Measurements from ENCODE around the gene DRAM1. TPM values are rescaled to one million over a fixed set of nuclear protein-coding genes. Genes with fewer than 3 reads are reported as not detected.

The DRAM1 gene
- polyA plus RNA-seq, 1 of the 3 experiments (the other 2 are of a cell fraction): 37.4 TPM

- CTCF ChIA-PET: interaction anchor here (1.0 to 5.1 kb wide), 4 partner anchors 10 to 69 kb away, joined by 5 to 40 read pairs (median 14); no protein-coding TSS in a partner anchor
- 95% methylated on average over 6 of the region's 6 CpGs for WGBS (ENCODE audit: low lambda C conversion rate)
- H3F3A ChIP-seq (replicated peaks; ENCODE audit: insufficient read depth): peaks cover 7% of the 10 kb centered on the region
- no peaks in the 10 kb centered on the region for H3K27me3 ChIP-seq (ENCODE audit: insufficient read depth)
- H3K4me1 ChIP-seq (ENCODE audit: control insufficient read depth in 1 of 2, insufficient read depth in 2 of 2, low read depth in 1 of 2, low read length in 1 of 2): peaks cover 6 to 8% of the 10 kb centered on the region in 2 experiments; a peak in 2 of 4 replicates
- no peak overlapping the region for H3K4me3 ChIP-seq (ENCODE audit: low read depth in 2 of 2, low read length in 1 of 2)
- no peak overlapping the region for H3K27ac ChIP-seq (ENCODE audit: low read depth in 2 of 2, low read length in 1 of 2)
- TF ChIP-seq NRF1 (IDR thresholded peaks at IDR 0.05; ENCODE audit: low read depth, low read length): no peak
- no peak for TF ChIP-seq RFX5 (IDR thresholded peaks at IDR 0.05; ENCODE audit: low read length)
- TF ChIP-seq ELF1 (IDR thresholded peaks at IDR 0.05): no peak
- TF ChIP-seq USF2 (IDR thresholded peaks at IDR 0.05; ENCODE audit: borderline replicate concordance, low read depth, low read length): no peak
- no peak for TF ChIP-seq GABPA (IDR thresholded peaks at IDR 0.05; ENCODE audit: low read depth)
- no peak for TF ChIP-seq ZBTB33 (IDR thresholded peaks at IDR 0.05; ENCODE audit: borderline replicate concordance, low read depth)
- TF ChIP-seq JUND (IDR thresholded peaks at IDR 0.05): no peak
- TF ChIP-seq YY1 (IDR thresholded peaks at IDR 0.05; ENCODE audit: low read depth): no peak
- no peak for TF ChIP-seq TAF1 (IDR thresholded peaks at IDR 0.05; ENCODE audit: borderline replicate concordance, low read depth, low read length)
- TF ChIP-seq NFIC (IDR thresholded peaks at IDR 0.05; ENCODE audit: borderline replicate concordance): no peak
- TF ChIP-seq EZH2phosphoT487 (IDR thresholded peaks at IDR 0.05; ENCODE audit: borderline replicate concordance, low read depth): no peak
- no peak for TF ChIP-seq MAX (IDR thresholded peaks at IDR 0.05; ENCODE audit: low read depth)
- TF ChIP-seq REST (IDR thresholded peaks at IDR 0.05; ENCODE audit: low read depth, low read length): no peak
- no peak for TF ChIP-seq RXRA (IDR thresholded peaks at IDR 0.05; ENCODE audit: borderline replicate concordance, low read depth)
- no peak for TF ChIP-seq CTCF (IDR thresholded peaks at IDR 0.05)
- TF ChIP-seq FOXM1 (IDR thresholded peaks at IDR 0.05; ENCODE audit: low read depth): no peak
- no peaks in the 10 kb centered on the region for H3K9me2 ChIP-seq
- DNase-seq: no peak
- no peaks in the 10 kb centered on the region for H3K9me3 ChIP-seq
- H3K4me2 ChIP-seq: peak overlapping the region; percentile 96
- 0 out of 2 replicates have a peak, but pooled peaks cover 1% of the 10 kb centered on the region for H4K20me1 ChIP-seq (ENCODE audit: insufficient read depth)
- H3K9ac ChIP-seq: no peak overlapping the region
- peaks cover 29% of the 10 kb centered on the region for H3K79me2 ChIP-seq (ENCODE audit: insufficient read depth)
- no peak overlapping the region for H2AFZ ChIP-seq (ENCODE audit: low read depth)
- POLR2A ChIA-PET: no interaction called here
- no peaks in the 10 kb centered on the region for H3K36me3 ChIP-seq (replicated peaks in 1 of 2; ENCODE audit: control insufficient read depth in 1 of 2, insufficient read depth in 2 of 2, low read length in 1 of 2)
Measured at GRCh38 chr12:101828463-101829196, 48.8 kb upstream of the DRAM1 start.

All from SK-N-SH (cell line).